Lower leg skin (tissue), 4 donors: ENCODE results near the gene BTBD10. TPM values are rescaled to one million over a fixed set of nuclear protein-coding genes. Genes with fewer than 3 reads are reported as not detected.

Source experiments
- DNase-seq, 2 donors: peaks; one replicate each; pipeline ENCODE4 v3.0.0-alpha.2; 2019; ENCODE audit warnings: low spot score in 2 of 2
- H3K4me3 ChIP-seq: fragments of 200-600 bp; sonication (generic); 2 replicates; pipeline ENCODE4 v1.5.1; 2017; ENCODE audit warnings: mild to moderate bottlenecking, low read depth; ENCODE audit not compliant: poor library complexity, severe bottlenecking
- CTCF ChIP-seq, 3 donors: fragments of 450-650 bp; IDR thresholded peaks; one replicate each; pipeline ENCODE4 v1.5.1; 2016; ENCODE audit warnings: antibody characterized with exemption in 3 of 3, mild to moderate bottlenecking in 3 of 3, moderate library complexity in 2 of 3
- POLR2A ChIP-seq, 2 donors: fragments of 450-650 bp; IDR thresholded peaks; one replicate each; pipeline ENCODE4 v1.6.1; 2016 to 2017; ENCODE audit warnings: antibody characterized with exemption in 2 of 2, mild to moderate bottlenecking in 1 of 2, moderate library complexity in 1 of 2
- WGBS, 2 donors: methylation state at CpG; one replicate each; pipeline ENCODE4 v1.1.5; 2018; 5-methylcytosine and 5-hydroxymethylcytosine counted together
- intact Hi-C: fragments of 100-400 bp; cut with DNase I; formaldehyde crosslinking; loops from one replicate; pipeline ENCODE4 v1.15.0; 2023; ENCODE audit warnings: low total_unique reads
- total RNA-seq, 4 donors: library from RNA; depleted of rRNA; stranded (reverse); fragments of >200 nt; gene quantifications; one replicate each; pipeline ENCODE4 v1.1.0, GENCODE V29; 2016

Gene BTBD10
- total RNA-seq, 4 donors from 2014 or later, result 32.2 to 41.0 (median 35.7) TPM

- no peak overlapping the region for H3K4me3 ChIP-seq
- no peak for DNase-seq
- intact Hi-C loops, result no loop called here
- WGBS, 2 donors, result 50 to 100% methylated on average over 1 of the region's 1 CpG
- TF ChIP-seq POLR2A (IDR thresholded peaks at IDR 0.05) (no peak), CTCF (IDR thresholded peaks at IDR 0.05) (no peak)
These were observed 33.7 kb downstream of the BTBD10 start for GRCh38 chr11:13429288-13429687.

GRCh38 chr11:13427440-13427839 lies 35.6 kb downstream of the BTBD10 start:
- no peak overlapping the region for H3K4me3 ChIP-seq
- no peak for DNase-seq
- intact Hi-C loops, result no loop called here
- TF ChIP-seq POLR2A (IDR thresholded peaks at IDR 0.05) (no peak), CTCF (IDR thresholded peaks at IDR 0.05) (no peak)

- intact Hi-C loops, result no loop called here
- WGBS, 2 donors, result 88 to 91% methylated on average over 6 of the region's 6 CpGs
- no peak overlapping the region for H3K4me3 ChIP-seq
- TF ChIP-seq CTCF (IDR thresholded peaks at IDR 0.05) (no peak), POLR2A (IDR thresholded peaks at IDR 0.05) (no peak)
- no peak for DNase-seq
These were observed 39.6 kb downstream of the BTBD10 start for GRCh38 chr11:13423372-13423771.

GRCh38 chr11:13421561-13421960 lies 41.5 kb downstream of the BTBD10 start:
- WGBS, 2 donors, result 89 to 92% methylated on average over 6 of the region's 6 CpGs
- DNase-seq, result no peak
- intact Hi-C loops, result no loop called here
- TF ChIP-seq POLR2A (IDR thresholded peaks at IDR 0.05) (no peak), CTCF (IDR thresholded peaks at IDR 0.05) (no peak)
- no peak overlapping the region for H3K4me3 ChIP-seq

GRCh38 chr11:13415201-13415600 lies 47.8 kb downstream of the BTBD10 start:
- intact Hi-C loops, result no loop called here
- 56 to 83% methylated on average over 3 of the region's 3 CpGs for WGBS, 2 donors

More at GRCh38 chr11:13415201-13415600, 47.8 kb downstream of the BTBD10 start:
- DNase-seq, result no peak
- H3K4me3 ChIP-seq, result no peak overlapping the region
- TF ChIP-seq POLR2A (IDR thresholded peaks at IDR 0.05), result no peak
- TF ChIP-seq CTCF (IDR thresholded peaks at IDR 0.05), result no peak
